Body of pancreas (tissue), 4 donors: Measurements from ENCODE around the gene VPS37B.

ENCODE experiments used
- POLR2A ChIP-seq, 3 donors: fragments of 450-650 bp; IDR thresholded peaks; one replicate each; pipeline ENCODE4 v1.6.1; 2016; ENCODE audit warnings: antibody characterized with exemption in 3 of 3, mild to moderate bottlenecking in 2 of 3
- TF ChIP-seq, protein P1 (sequence below), 7 experiments: fragments of 450-650 bp in 4 of 7; fragments of 200-600 bp in 3 of 7; sonication (generic) in 3 of 7; IDR thresholded peaks; one replicate each; pipeline ENCODE4 v1.5.1; 2016 to 2019; ENCODE audit warnings: antibody characterized with exemption in 7 of 7

DNA sequence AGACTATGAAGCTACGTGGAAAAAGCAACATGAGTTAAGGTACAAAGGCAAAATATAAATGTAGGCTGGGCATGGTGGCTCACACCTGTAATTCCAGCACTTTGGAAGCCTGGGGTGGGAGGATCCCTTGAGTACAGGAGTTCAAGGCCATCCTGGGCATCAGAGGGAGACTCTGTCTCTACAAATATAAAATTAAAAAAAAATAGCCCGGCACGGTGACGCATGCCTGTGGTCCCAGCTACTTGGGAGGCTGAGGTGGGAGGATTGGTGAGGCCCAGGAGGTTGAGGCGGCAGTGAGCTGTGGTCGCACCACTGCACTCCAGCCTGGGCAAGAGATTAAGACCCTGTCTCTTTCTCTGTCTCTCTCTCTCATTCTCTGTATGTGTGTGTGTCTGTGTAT lies 4.0 kb upstream of the VPS37B start:
- TF ChIP-seq, protein P1, sequence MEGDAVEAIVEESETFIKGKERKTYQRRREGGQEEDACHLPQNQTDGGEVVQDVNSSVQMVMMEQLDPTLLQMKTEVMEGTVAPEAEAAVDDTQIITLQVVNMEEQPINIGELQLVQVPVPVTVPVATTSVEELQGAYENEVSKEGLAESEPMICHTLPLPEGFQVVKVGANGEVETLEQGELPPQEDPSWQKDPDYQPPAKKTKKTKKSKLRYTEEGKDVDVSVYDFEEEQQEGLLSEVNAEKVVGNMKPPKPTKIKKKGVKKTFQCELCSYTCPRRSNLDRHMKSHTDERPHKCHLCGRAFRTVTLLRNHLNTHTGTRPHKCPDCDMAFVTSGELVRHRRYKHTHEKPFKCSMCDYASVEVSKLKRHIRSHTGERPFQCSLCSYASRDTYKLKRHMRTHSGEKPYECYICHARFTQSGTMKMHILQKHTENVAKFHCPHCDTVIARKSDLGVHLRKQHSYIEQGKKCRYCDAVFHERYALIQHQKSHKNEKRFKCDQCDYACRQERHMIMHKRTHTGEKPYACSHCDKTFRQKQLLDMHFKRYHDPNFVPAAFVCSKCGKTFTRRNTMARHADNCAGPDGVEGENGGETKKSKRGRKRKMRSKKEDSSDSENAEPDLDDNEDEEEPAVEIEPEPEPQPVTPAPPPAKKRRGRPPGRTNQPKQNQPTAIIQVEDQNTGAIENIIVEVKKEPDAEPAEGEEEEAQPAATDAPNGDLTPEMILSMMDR (IDR thresholded peaks at IDR 0.05) = no peak
- TF ChIP-seq POLR2A (IDR thresholded peaks at IDR 0.05) = no peak
